Esophagus squamous epithelium (tissue), 5 donors: ENCODE data around the gene METTL18. TPM values are rescaled to one million over a fixed set of nuclear protein-coding genes. Genes with fewer than 3 reads are reported as not detected.

Source experiments
- DNase-seq: peaks from one replicate; lab custom pipeline; 2025; lab: John Stamatoyannopoulos, UW
- H3K27ac ChIP-seq, 4 donors: fragments of 200-600 bp; sonication (generic); one replicate each; pipeline ENCODE4 v1.5.1; 2016 to 2019; ENCODE audit warnings: mild to moderate bottlenecking in 1 of 4
- H3K27me3 ChIP-seq, 4 donors: fragments of 200-600 bp; sonication (generic); 1 replicate in 3 of 4; 2 replicates in 1 of 4; pipeline versions ENCODE4 v1.5.1 to v1.6.0; 2017 to 2021; ENCODE audit warnings: antibody characterized with exemption in 1 of 4
- H3K36me3 ChIP-seq, 3 donors: fragments of 200-600 bp; sonication (generic); one replicate each; pipeline ENCODE4 v1.5.1; 2016 to 2019
- H3K4me1 ChIP-seq, 3 donors: fragments of 200-600 bp; sonication (generic); one replicate each; pipeline ENCODE4 v1.5.1; 2017 to 2019
- H3K4me3 ChIP-seq, 4 donors: fragments of 200-600 bp; sonication (generic); 1 replicate in 3 of 4; 2 replicates in 1 of 4; pipeline ENCODE4 v1.5.1; 2016 to 2019; ENCODE audit warnings: mild to moderate bottlenecking in 2 of 4, moderate library complexity in 1 of 4
- H3K9me3 ChIP-seq, 3 donors: fragments of 200-600 bp; sonication (generic); one replicate each; pipeline ENCODE4 v1.5.1; 2016 to 2019
- CTCF ChIP-seq, 6 experiments: fragments of 450-650 bp in 4 of 6; fragments of 200-600 bp in 2 of 6; sonication (generic) in 2 of 6; IDR thresholded peaks; one replicate each; pipeline ENCODE4 v1.5.1; 2016 to 2019; ENCODE audit warnings: antibody characterized with exemption in 6 of 6, mild to moderate bottlenecking in 4 of 6, moderate library complexity in 4 of 6
- POLR2A ChIP-seq, 4 donors: fragments of 450-650 bp; IDR thresholded peaks; one replicate each; pipeline ENCODE4 v1.6.1; 2017; ENCODE audit warnings: antibody characterized with exemption in 4 of 4, mild to moderate bottlenecking in 4 of 4, moderate library complexity in 3 of 4
- WGBS, 2 donors: methylation state at CpG; one replicate each; pipeline ENCODE4 v1.1.5; 2018; 5-methylcytosine and 5-hydroxymethylcytosine counted together
- intact Hi-C: fragments of 100-400 bp; cut with DNase I; formaldehyde crosslinking; loops from one replicate; pipeline ENCODE4 v1.15.0; 2022
- total RNA-seq, 4 donors: library from RNA; depleted of rRNA; stranded (reverse); fragments of >200 nt; gene quantifications; one replicate each; pipeline ENCODE4 v1.1.0, GENCODE V29; 2016
- donor health status: DM: yes; HTN: yes; CAD: no.

The METTL18 gene
- total RNA-seq, 4 donors from 2014 or later, result 4.3 to 12.1 (median 6.4) TPM

- Histone ChIP-seq H3K9me3 (no peaks in the 10 kb centered on the region), H3K27me3 (no peaks in the 10 kb centered on the region), H3K36me3 (no peaks in the 10 kb centered on the region), H3K4me3 (no peak overlapping the region), H3K4me1 (no peaks in the 10 kb centered on the region), H3K27ac (no peak overlapping the region)
- no peak for TF ChIP-seq CTCF (IDR thresholded peaks at IDR 0.05)
- TF ChIP-seq POLR2A (IDR thresholded peaks at IDR 0.05), result no peak
- 83 to 93% methylated on average over 2 of the region's 2 CpGs for WGBS, 2 donors
- no peak for DNase-seq
- intact Hi-C loops, result no loop called here
Observed at GRCh38 chr1:169746550-169746949, 48.2 kb downstream of the METTL18 start.

- H3K4me1 ChIP-seq, result no peaks in the 10 kb centered on the region
- no peaks in the 10 kb centered on the region for H3K27me3 ChIP-seq
- DNase-seq, result no peak
- intact Hi-C loops, result no loop called here
- TF ChIP-seq CTCF (IDR thresholded peaks at IDR 0.05) (no peak), POLR2A (IDR thresholded peaks at IDR 0.05) (no peak)
- no peak overlapping the region for H3K4me3 ChIP-seq
- H3K9me3 ChIP-seq, result no peaks in the 10 kb centered on the region
- H3K36me3 ChIP-seq, result no peaks in the 10 kb centered on the region
- H3K27ac ChIP-seq, result no peak overlapping the region
- 49 to 50% methylated on average over 5 of the region's 5 CpGs for WGBS, 2 donors
Observed at GRCh38 chr1:169745015-169745861, 49.5 kb downstream of the METTL18 start.

Other genes with a start within 250 kb of the METTL18 start
- under 1 TPM in 2 of 4 donors, not detected in 2; 0.13 to 0.41 TPM for gene F5, start 208.4 kb downstream of the METTL18 start, total RNA-seq
- 10 to 100 TPM in 1 of 4 donors, 1 to 10 TPM in 2, under 1 TPM in 1; 0.19 to 15.1 (median 3.1) TPM for gene SELP, start 164.8 kb downstream of the METTL18 start, total RNA-seq
- 1 to 10 TPM in 2 of 4 donors, under 1 TPM in 2; 0.38 to 2.2 (median 1.1) TPM for gene SELL, start 83.3 kb downstream of the METTL18 start, total RNA-seq
- 1 to 10 TPM in 3 of 4 donors, not detected in 1; 1.2 to 2.6 (median 1.7) TPM for gene SELE, start 60.8 kb downstream of the METTL18 start, total RNA-seq
- 10 to 100 TPM in 1 of 4 donors, 1 to 10 TPM in 3; 4.8 to 10.1 (median 9.2) TPM for gene SCYL3, start 99.0 kb upstream of the METTL18 start, total RNA-seq